ENCODE results near the gene CACNG4. TPM values are rescaled to one million over a fixed set of nuclear protein-coding genes. Genes with fewer than 3 reads are reported as not detected.

The CACNG4 gene
- total RNA-seq, 1 experiment from 2014 or later: not detected

DNA sequence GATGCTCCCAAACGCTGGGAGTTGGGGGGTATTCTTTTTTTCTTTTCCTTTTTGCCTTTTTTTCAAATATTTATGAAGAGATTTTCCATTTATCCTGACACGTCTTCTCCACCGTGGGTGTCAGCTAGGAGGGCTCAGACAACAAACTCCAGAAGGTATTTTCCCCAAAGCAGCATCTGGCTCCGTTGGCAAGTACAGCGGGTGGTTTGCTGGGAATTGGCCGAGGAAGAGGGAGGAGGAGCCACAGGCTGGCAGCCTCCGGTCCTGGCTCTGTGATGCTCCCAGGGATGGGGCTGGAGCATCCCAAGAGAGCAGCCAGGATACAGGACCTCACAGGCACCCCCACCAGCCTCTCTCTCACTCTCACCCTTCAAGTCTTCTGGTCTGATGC is 10.9 kb upstream of the CACNG4 start:
- TF ChIP-seq, protein P1, sequence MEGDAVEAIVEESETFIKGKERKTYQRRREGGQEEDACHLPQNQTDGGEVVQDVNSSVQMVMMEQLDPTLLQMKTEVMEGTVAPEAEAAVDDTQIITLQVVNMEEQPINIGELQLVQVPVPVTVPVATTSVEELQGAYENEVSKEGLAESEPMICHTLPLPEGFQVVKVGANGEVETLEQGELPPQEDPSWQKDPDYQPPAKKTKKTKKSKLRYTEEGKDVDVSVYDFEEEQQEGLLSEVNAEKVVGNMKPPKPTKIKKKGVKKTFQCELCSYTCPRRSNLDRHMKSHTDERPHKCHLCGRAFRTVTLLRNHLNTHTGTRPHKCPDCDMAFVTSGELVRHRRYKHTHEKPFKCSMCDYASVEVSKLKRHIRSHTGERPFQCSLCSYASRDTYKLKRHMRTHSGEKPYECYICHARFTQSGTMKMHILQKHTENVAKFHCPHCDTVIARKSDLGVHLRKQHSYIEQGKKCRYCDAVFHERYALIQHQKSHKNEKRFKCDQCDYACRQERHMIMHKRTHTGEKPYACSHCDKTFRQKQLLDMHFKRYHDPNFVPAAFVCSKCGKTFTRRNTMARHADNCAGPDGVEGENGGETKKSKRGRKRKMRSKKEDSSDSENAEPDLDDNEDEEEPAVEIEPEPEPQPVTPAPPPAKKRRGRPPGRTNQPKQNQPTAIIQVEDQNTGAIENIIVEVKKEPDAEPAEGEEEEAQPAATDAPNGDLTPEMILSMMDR (IDR thresholded peaks at IDR 0.05 in 2 of 3, conservative IDR thresholded peaks at IDR 0.05 in 1 of 3; ENCODE audit: borderline replicate concordance in 1 of 3, insufficient read depth in 1 of 3, low read depth in 2 of 3, low read length in 2 of 3): no peak
- no peak for TF ChIP-seq SIN3A (IDR thresholded peaks at IDR 0.05; ENCODE audit: low read depth)
- no peak for TF ChIP-seq POLR2A (IDR thresholded peaks at IDR 0.05; ENCODE audit: borderline replicate concordance, extremely low read depth, insufficient read depth, insufficient read length)
- TF ChIP-seq SP1 (IDR thresholded peaks at IDR 0.05; ENCODE audit: low read depth): no peak
- no peak for TF ChIP-seq FOSL1 (IDR thresholded peaks at IDR 0.05; ENCODE audit: low read depth)
- TF ChIP-seq ELF1 (IDR thresholded peaks at IDR 0.05; ENCODE audit: borderline replicate concordance, low read depth): no peak
- TF ChIP-seq RAD21 (IDR thresholded peaks at IDR 0.05; ENCODE audit: low read depth): no peak
- TF ChIP-seq ZNF274 (IDR thresholded peaks at IDR 0.05; ENCODE audit: low read depth, low read length): no peak
- no peak for TF ChIP-seq ZFX (IDR thresholded peaks at IDR 0.05)
- no peak for TF ChIP-seq EZH2phosphoT487 (IDR thresholded peaks at IDR 0.05; ENCODE audit: borderline replicate concordance)
- no peak for TF ChIP-seq YY1 (IDR thresholded peaks at IDR 0.05; ENCODE audit: extremely low read depth, insufficient replicate concordance, low read depth, low read length)
- TF ChIP-seq POLR2AphosphoS5 (IDR thresholded peaks at IDR 0.05; ENCODE audit: low read depth, low read length): no peak
- TF ChIP-seq CEBPB (IDR thresholded peaks at IDR 0.05; ENCODE audit: low read depth): no peak
- TF ChIP-seq TCF7L2 (IDR thresholded peaks at IDR 0.05; ENCODE audit: borderline replicate concordance, extremely low read depth, insufficient read depth, insufficient read length): no peak
- TF ChIP-seq SRF (IDR thresholded peaks at IDR 0.05; ENCODE audit: low read depth): no peak
- TF ChIP-seq JUND (IDR thresholded peaks at IDR 0.05): no peak
- TF ChIP-seq, protein P2, sequence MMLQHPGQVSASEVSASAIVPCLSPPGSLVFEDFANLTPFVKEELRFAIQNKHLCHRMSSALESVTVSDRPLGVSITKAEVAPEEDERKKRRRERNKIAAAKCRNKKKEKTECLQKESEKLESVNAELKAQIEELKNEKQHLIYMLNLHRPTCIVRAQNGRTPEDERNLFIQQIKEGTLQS (IDR thresholded peaks at IDR 0.05): no peak
- BruUV-seq (replicated peaks): no TSS peak
- no peaks in the 10 kb centered on the region for H3K27me3 ChIP-seq (ENCODE audit: insufficient read depth, low read length)
- CTCF ChIA-PET: no interaction called here
- H3K79me2 ChIP-seq (ENCODE audit: insufficient read depth, low read length): no peaks in the 10 kb centered on the region
- ATAC-seq: no peak
- peaks cover 44 to 73% of the 10 kb centered on the region in 2 experiments for H3K4me1 ChIP-seq (ENCODE audit: control insufficient read depth in 1 of 2, insufficient read depth in 2 of 2, low read length in 2 of 2)
- RAD21 ChIA-PET (ENCODE audit: low non-redundant PET in 1 of 2, low total read pairs in 2 of 2, uncharacterized antibody in 2 of 2, unreplicated experiment in 2 of 2): interaction anchor here in 1 of 2 experiments (0.6 kb wide), 1 partner anchor 11 kb away, joined by 3 read pairs; no protein-coding TSS in a partner anchor
- no peaks in the 10 kb centered on the region for H3K9me2 ChIP-seq (ENCODE audit: insufficient read depth)
- POLR2A ChIA-PET: no interaction called here
- intact Hi-C loops (cut with micrococcal nuclease): no loop called here
- 0 out of 2 replicates have a peak overlapping the region, but pooled peaks have one; percentile 81 for H3K4me2 ChIP-seq (ENCODE audit: low read length)
- H3K27ac ChIP-seq (ENCODE audit: low read depth, low read length): peak overlapping the region; percentile 88; the same call in 1 of the 2 replicates
- no peak for DNase-seq (ENCODE audit: low read depth, low spot score)
- no peaks in the 10 kb centered on the region for H4K20me1 ChIP-seq (ENCODE audit: insufficient read depth)
- no peak overlapping the region for H3K9ac ChIP-seq (ENCODE audit: low read length)
- H3K9me3 ChIP-seq (ENCODE audit: control insufficient read depth in 1 of 2, insufficient read depth in 1 of 2, low read depth in 1 of 2, low read length in 2 of 2): no peaks in the 10 kb centered on the region
- no peak overlapping the region for H3K4me3 ChIP-seq (replicated peaks in 1 of 2; ENCODE audit: low read depth in 1 of 2, low read length in 2 of 2)
- no peak overlapping the region for H2AFZ ChIP-seq (ENCODE audit: low read depth, low read length, poor library complexity, severe bottlenecking)
- H3K36me3 ChIP-seq (ENCODE audit: control insufficient read depth in 1 of 2, insufficient read depth in 2 of 2, low read length in 2 of 2): no peaks in the 10 kb centered on the region

Measured in HCT116 (cell line).